NCI-H1417 treated with DMSO at 0.1 percent for 48 hours (cell line): ENCODE results near the gene TBL3.
"Not testable (repeated sequence)": the region's sequence is repeated elsewhere in the genome, so short reads cannot be mapped to it uniquely, and the experiment has no call there.

Experiments used
- DNase-seq: peaks from one replicate; lab custom pipeline; 2025; lab: John Stamatoyannopoulos, UW

The TBL3 gene

GRCh38 chr16:1971796-1972489 lies at the start of gene TBL3:
TSS of gene TBL3 (plus strand) at chr16:1972053. CDS start at chr16:1972165, 112 bp downstream.
- peak; percentile 59 for DNase-seq

GRCh38 chr16:1922357-1922756 lies 49.5 kb upstream of the TBL3 start:
- no peak for DNase-seq

GRCh38 chr16:1923299-1924034 lies 48.4 kb upstream of the TBL3 start:
- no peak for DNase-seq

- no peak for DNase-seq
Measured at GRCh38 chr16:1924095-1924494, 47.8 kb upstream of the TBL3 start.

GRCh38 chr16:1926271-1926670 lies 45.6 kb upstream of the TBL3 start:
- no peak for DNase-seq

GRCh38 chr16:1929105-1929504 lies 42.7 kb upstream of the TBL3 start:
- DNase-seq, result peak; percentile 18

GRCh38 chr16:1929578-1930337 lies 42.1 kb upstream of the TBL3 start:
- peak; percentile 43 for DNase-seq

- DNase-seq, result no peak
Measured at GRCh38 chr16:1930338-1930720, 41.5 kb upstream of the TBL3 start.

GRCh38 chr16:1932050-1933028 lies 39.5 kb upstream of the TBL3 start:
- no peak for DNase-seq

GRCh38 chr16:1933097-1933661 lies 38.7 kb upstream of the TBL3 start:
- no peak for DNase-seq

- DNase-seq, result no peak
Measured at GRCh38 chr16:1936945-1937479, 34.8 kb upstream of the TBL3 start.

- DNase-seq, result no peak
Measured at GRCh38 chr16:1938316-1938715, 33.5 kb upstream of the TBL3 start.

- no peak for DNase-seq
Measured at GRCh38 chr16:1938910-1939309, 32.9 kb upstream of the TBL3 start.

- DNase-seq, result not testable (repeated sequence)
Measured at GRCh38 chr16:1939833-1940232, 32.0 kb upstream of the TBL3 start.

GRCh38 chr16:1940273-1941161 lies 31.3 kb upstream of the TBL3 start:
- DNase-seq, result no peak

GRCh38 chr16:1941162-1942046 lies 30.4 kb upstream of the TBL3 start:
- no peak for DNase-seq

- DNase-seq, result no peak
Measured at GRCh38 chr16:1942047-1942809, 29.6 kb upstream of the TBL3 start.
